Suppressor macrophage (primary cell): ENCODE measurements around the gene VGLL4.
"Not testable (repeated sequence)": the region's sequence is repeated elsewhere in the genome, so short reads cannot be mapped to it uniquely, and the experiment has no call there.

Source experiments
- DNase-seq, 4 experiments: peaks; one replicate each; pipeline ENCODE4 v3.0.0-alpha.2; 2020 to 2022

VGLL4 gene

GRCh38 chr3:11582191-11582968, 61.3 kb downstream of the VGLL4 start:
- peak in 3 of 4 experiments; percentile 34 to 37 (median 35) for DNase-seq

DNA sequence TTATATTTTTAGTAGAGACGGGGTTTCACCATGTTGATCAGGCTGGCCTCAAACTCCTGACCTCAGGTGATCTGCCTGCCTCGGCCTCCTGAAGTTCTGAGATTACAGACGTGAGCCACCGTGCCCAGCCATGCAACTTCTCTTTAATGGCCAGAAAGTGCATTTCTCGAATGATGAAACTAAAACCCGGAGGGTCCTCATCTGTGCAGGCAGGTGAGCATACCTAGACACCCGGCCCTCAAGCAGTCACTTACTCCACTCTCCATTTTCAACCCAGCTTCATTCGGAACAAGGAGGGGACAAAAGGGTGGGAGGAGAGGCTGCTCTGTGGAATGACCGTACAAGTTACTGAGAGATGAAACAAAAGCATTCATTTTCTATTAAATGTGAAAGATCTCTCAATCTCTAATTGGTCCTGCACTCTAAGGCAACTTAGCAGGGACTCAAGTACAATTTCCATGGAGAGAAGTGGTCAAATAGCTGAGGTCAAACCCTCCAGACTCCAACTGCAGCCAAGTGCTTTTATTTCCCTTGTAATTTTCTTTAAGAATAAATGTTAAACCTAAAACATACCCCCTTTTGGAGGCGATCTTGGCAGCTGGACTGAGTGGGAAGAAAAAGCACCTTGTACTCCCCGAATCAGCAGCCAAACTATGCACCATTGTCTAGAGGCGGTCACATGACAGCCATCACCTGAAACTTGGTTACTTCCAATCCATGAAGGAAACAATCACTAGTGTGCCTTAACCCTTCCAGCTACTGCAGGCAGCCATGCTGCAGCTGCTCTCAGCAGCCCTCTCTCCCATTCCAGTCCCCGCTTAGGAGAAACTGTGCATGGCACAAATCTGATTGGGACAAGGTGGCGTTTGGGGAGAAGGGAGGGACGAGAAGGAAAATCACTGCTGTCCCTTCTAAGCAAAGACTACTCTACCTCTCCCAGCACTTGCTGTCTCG, 62.2 kb downstream of the VGLL4 start:
- DNase-seq: peak in 1 of 4 experiments; percentile 1

- no peak for DNase-seq
Measured at GRCh38 chr3:11580645-11581044, 63.1 kb downstream of the VGLL4 start.

GRCh38 chr3:11578169-11578568, 65.5 kb downstream of the VGLL4 start:
- no peak for DNase-seq

DNA sequence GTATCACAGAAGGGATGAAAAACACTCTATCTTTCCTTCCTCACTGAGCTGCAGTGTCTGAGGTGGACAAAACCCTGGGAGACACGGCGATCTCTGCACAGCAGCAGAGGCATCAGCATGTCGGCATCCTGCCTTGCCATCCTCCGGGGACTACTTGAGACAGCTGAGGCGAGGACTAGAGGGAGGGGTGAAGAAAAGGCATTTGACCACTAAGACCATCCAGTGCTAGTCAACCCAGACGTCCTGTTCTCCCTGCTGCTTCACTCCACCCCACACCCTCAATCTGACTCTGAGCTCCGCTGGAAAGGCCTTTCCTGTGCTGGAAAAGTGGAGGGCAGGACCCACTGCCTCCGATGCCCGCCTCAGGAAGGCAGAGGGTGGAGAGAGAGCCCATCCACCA, 67.3 kb downstream of the VGLL4 start:
- DNase-seq: no peak

- DNase-seq: no peak
Measured at GRCh38 chr3:11575677-11576076, 68.0 kb downstream of the VGLL4 start.

GRCh38 chr3:11574981-11575669, 68.6 kb downstream of the VGLL4 start:
- DNase-seq: no peak

DNA sequence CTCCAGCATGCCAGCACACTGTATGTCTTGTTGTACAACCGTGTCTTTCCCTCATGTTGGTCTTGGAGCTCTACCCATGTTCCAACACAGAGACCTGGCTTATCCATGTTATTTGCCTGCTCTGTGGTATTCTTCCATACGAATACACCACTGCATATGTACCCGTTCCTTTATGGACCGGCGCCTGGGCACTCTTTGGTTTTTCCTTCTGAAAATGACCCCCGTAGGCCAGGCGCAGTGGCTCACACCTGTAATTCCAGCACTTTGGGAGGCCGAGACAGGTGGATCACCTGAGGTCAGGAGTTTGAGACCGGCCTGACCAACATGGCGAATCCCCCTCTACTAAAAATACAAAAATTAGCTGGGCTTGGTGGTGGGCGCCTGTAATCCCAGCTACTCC, 71.1 kb downstream of the VGLL4 start:
- not testable (repeated sequence) for DNase-seq

DNA sequence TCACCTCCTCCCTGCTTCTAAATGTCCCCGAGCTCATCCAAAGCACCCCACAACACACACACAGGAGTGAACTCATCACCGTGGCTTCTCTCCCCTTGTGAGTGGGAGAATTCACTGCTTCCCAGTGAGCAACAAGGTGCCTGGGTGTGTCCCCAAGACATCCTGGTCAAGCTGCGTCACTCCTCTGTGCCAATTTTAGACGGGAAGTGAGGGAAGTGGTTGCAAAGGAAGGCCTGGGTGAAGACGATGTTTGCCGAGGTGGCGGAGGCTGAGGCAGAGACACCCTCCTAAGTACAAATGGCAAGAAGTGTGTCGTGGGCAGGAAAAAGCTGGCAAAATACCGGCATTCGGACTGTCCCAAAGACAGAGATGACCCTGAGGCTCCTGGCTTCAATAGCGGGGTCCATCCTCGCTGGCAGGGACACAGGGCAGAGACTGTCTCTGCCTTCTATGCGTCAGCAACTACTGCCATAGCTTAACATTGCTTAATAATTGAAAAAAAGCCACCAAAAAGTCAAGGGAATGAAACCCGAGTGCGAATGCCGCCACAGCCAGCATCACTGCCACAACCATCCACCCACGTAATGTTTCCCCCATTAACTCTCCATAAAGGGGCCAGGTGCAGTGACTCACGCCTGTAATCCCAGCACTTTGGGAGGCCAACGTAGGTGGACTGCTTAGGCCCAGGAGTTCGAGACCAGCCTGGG, 72.8 kb downstream of the VGLL4 start:
- DNase-seq: peak; percentile 46 to 72 (median 58)

DNA sequence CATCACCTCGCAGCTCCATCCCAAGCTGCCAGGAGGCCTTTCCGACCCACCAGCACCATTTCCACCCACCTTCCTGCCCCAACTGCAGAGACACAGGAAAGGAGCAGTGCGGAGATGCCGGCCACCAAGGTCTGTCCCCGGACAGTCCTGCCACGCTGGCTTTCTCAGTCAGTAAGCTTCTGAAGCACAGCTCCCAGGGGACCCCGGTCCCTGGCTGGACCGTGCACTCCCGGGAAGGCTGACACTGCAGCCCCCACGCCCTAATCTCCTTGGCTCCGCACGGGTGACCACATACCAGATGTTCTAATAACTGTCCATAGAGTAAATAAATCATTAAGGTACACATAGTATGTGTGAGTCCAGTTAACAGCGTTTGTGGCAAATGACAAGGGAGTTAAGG, 73.5 kb downstream of the VGLL4 start:
- no peak for DNase-seq

DNA sequence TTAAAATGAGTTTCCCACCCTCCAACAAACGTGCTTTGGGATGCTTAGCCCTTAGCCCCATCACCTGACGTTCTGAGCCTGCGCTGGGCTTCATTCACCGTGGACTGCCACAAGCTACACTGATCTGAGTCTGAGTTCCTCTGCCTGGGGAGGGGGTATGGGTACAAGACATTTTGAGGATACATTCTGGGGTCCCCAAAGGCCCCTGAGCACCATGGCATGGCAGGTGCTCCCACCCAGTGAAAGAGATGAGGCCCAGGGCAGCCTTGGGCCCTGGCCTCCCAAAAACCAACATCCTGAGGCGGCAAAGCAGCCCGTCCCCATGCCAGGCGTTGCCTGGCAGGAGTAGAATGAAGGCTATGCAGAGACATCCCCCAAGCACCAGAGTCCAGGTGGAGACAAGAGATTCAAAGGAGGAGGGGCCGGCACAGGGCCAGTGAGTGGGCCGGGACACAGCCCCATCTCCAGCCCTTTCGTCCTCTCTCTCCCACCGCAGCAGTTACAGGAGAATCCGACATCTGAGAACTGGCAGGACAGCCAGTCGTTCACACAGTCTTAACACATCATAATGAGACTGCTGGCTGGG, 74.5 kb downstream of the VGLL4 start:
- DNase-seq: no peak

GRCh38 chr3:11568503-11569155, 75.1 kb downstream of the VGLL4 start:
- no peak for DNase-seq

- DNase-seq: no peak
Measured at GRCh38 chr3:11567516-11568467, 75.9 kb downstream of the VGLL4 start.

DNA sequence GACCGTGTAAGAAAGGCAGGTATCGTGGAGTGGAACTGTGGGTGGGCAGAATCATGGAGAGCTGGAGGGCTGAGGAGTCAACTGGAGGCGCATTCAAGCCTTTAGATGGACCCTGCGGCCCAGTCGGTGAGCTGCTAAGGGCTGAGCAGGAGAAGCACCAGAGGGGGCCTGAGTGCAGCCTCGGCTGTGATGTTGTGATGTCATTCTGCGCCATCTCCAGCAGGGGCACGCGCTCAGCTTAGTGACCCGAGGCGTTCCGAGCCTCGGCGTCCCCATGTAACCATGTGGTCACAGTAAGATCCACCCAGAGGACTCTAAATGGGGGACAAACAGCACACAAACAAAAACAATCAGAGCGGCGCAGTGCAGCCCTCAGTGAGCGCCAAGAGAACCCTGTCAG, 76.8 kb downstream of the VGLL4 start:
- no peak for DNase-seq

DNA sequence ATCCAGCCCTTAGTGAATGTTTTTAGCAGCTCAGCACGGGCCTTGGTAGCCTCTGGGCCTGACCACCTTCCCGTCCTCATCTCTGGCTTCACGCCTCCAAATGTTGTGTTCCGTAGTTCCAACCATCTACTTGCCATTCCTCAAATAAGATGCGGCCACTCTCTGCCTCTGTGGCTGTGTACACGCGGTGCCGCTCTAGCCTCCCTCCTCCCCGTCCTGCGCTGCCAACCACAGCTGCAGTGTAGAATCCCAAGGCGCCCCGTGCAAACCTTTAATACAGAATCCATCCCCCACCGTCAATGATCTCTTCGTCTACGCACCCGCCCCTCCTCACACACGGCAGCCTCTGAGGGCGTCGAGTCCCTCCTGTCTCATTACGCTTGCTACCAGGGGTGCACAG, 77.2 kb downstream of the VGLL4 start:
- DNase-seq: no peak

GRCh38 chr3:11565932-11566331, 77.8 kb downstream of the VGLL4 start:
- DNase-seq: no peak

GRCh38 chr3:11565492-11565891, 78.2 kb downstream of the VGLL4 start:
- no peak for DNase-seq

DNA sequence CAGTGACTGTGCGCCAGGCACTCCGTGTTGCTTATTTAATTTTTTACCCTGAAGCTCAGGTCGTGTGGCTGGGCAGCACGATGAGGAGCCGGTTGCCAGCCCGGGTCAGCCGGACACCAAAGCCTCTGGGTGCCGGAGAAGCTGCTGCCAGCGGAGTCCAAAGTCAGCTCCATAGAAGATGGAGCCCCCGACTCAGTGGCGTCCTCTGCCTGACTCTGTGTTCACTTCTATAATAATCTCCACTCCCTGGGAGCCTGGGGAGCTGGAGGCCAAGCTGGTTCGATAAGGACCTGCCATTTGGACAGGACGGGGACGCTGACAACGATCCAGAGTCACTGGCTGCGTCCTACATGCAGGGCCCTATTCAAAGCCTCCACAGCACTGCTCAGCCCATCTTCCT, 78.6 kb downstream of the VGLL4 start:
- no peak for DNase-seq

- DNase-seq: no peak
Measured at GRCh38 chr3:11564577-11565001, 79.1 kb downstream of the VGLL4 start.

DNA sequence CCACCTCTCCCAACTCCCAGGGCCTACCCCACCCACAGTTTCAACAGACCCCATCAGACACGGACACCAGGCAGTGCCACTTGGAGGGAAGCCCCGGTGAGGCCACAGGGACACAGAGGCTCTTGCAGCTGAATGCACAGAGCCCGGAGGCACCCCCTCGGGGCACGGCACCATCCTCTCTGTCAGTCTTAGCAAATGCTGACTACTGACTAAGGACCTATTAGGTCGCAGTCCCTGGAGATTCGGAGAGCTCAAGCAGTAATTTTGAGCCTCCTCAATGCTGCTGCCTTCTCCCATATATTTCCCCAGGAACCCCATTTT, 79.9 kb downstream of the VGLL4 start:
- peak in 1 of 4 experiments; percentile 10 for DNase-seq
